GM18858 (cell line): ENCODE measurements around the gene EPM2A.
"Not testable (repeated sequence)": the region's sequence is repeated elsewhere in the genome, so short reads cannot be mapped to it uniquely, and the experiment has no call there.

ENCODE experiments used
- ATAC-seq: cut with Tn5 transposase; IDR thresholded peaks from one replicate; pipeline ENCODE4 v1.9.1; 2021; ENCODE audit not compliant: unreplicated experiment

Gene EPM2A

DNA sequence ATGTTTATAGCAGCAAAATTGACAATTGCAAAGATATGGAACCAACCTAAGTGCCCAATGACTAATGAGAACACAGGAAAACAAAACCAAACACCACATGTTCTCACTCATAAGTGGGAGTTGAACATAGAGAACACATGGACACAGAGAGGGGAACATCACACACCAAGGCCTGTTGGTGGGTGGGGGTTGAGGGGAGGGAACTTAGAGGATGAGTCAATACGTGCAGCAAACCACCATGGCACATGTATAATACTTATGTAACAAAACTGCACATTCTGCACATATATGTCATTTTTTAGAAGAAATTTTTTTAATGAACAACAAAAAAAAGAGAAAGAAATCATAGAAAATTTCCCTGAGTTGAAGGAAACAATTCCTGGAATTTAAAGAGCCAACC is 3.9 kb downstream of the EPM2A start:
- no peak for ATAC-seq

DNA sequence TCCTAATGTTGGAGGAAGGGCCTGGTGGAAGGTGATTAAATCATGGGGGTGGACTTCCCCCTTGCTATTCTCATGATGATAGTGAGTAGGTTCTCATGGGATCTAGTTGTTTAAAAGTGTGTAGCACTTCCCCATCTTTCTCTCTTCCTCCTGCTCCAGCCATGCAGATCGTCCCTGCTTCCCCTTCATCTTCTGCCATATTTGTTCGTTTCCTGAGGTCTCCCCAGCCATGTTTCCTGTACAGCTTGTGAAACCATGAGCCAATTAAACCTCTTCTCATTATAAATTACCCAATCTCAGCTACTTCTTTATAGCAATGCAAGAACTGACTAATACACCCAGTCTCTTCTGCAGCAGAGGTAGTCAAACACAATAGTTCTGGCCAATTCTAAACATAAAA is 5.4 kb downstream of the EPM2A start:
- no peak for ATAC-seq

GRCh38 chr6:145728444-145729385 is 6.6 kb downstream of the EPM2A start:
- ATAC-seq, result no peak

DNA sequence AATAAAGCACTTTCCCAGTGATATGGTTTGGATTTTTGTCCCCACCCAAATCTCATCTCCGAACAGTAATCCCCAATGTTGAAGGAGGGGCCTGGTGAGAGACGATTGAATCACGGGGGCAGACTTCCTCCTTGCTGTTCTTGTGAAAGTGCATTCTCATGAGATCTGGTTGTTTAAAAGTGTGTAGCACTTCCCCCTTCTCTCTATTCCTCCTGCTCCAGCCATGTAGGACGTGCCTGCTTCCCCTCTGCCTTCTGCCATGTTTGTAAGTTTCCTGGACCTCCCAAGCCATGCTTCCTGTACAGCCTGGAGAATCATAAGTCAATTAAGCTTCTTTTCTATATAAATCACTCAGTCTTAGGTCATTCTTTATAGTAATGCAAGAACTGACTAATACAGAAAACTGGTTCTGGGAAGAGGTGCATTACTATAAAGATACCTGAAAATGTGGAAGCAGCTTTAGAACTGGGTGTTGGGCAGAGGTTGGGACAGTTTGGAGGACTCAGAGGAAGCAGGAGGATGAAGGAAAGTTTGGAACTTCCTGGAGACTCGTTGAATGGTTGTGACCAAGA is 7.4 kb downstream of the EPM2A start:
- no peak for ATAC-seq

DNA sequence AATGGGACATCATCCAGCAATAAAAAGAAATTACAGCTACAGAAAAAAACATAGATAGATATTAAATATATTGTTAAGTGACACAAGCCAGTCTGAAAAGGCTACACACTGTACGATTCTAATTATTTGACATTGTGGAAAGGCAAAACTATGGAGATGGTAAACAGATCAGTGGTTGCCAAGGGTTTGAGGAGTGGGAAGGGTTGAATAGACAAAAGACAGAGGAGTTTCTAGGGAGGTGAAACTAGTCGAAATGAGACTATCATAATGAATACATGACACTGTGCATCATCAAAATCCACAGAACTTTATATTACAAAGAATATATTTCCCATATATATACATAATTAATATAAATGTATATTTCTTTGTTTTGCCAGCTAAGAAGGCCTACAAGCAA is 9.8 kb downstream of the EPM2A start:
- ATAC-seq, result no peak

GRCh38 chr6:145723646-145724045 is 11.7 kb downstream of the EPM2A start:
- no peak for ATAC-seq

DNA sequence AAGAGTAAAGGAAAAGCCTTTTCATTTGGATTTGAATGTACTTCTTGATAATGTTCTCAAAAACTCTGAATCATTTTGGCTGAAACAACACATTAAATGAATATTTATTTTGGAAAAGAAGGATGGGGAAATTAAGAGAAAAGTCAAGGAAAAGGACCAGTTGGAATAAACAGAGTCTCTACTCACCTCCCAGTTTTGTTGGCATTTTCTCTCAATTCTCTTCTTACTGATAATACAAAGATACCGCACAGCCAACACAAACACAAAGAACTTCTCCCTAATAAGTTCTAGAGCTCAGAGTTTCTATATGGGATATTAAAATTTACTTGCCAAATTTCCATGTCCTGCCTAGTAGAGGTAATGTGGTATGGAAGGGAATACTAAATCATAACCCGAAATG is 13.1 kb downstream of the EPM2A start:
- no peak for ATAC-seq

GRCh38 chr6:145721144-145721543 is 14.2 kb downstream of the EPM2A start:
- ATAC-seq, result no peak

DNA sequence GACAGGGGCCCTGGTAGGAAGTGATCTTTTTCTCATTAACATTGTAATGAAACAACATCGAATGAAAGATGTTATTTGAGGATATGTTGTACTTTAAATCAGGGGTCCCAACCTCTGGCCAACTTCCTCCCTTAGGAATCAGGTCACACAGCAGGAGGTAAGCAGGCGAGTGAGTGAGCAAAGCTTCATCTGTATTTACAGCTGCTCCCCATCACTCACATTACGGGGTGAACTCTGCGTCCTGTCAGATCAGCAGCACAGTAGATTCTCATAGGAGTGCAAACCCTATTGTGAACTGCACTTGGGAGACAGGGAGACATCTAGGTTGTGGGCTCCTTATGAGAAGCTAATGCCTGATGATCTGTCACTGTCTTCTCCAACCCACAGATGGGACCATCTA is 19.9 kb downstream of the EPM2A start:
- ATAC-seq, result no peak

DNA sequence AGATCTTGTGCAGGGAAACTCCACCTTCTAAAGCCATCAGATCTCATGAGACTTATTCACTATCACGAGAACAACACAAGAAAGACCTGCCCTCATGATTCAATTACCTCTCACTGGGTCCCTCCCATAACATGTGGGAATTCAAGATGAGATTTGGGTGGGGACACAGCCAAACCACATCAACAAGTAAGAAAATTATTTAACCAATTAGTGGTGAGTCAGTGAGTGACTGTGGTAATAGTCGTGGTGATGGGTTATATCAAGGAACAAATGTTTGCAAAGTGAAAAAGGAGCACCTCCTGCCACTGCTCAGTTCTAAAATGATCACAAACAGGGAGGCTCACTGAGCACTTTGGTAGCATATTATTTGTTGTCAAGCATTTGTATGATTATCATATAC is 20.6 kb downstream of the EPM2A start:
- no peak for ATAC-seq

GRCh38 chr6:145713773-145714172 is 21.5 kb downstream of the EPM2A start:
- ATAC-seq, result no peak

- no peak for ATAC-seq
Measured at GRCh38 chr6:145711372-145711771, 23.9 kb downstream of the EPM2A start.

DNA sequence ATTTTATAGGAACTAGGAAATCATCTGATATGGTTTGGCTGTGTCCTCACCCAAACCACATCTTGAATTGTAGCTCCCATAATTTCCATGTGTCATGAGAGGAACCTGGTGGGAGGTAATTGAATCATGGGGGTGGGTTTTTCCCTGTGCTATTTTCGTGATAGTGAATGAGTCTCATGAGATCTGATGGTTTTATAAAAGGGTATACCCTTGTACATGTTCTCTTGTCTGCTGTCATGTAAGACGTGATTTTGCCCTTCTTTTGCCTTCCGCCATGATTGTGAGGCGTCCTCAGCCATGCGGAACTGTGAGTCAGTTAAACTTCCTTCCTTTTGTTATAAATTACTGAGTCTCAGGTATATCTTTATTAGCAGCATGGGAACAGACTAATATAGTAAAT is 27.9 kb downstream of the EPM2A start:
- no peak for ATAC-seq

DNA sequence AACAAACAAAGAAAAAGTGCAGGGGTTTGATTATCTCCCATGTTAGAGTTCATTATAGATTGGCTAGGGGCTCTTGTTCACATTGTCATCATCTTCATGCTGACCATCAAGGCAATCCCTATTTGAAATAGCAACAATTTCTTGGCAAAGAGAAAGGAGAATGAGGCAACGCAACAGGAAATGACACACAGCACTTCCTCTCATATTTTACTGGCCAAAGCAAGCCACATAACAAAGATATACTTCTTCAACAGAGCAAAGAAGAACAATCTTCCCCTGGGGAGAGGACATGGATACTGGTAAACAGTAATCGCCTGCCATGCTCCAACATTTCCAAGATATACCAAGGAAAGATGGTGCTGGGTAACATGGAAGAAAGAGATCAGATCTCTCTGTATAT is 29.8 kb downstream of the EPM2A start:
- no peak for ATAC-seq

GRCh38 chr6:145704143-145704781 is 31.1 kb downstream of the EPM2A start:
- no peak for ATAC-seq

DNA sequence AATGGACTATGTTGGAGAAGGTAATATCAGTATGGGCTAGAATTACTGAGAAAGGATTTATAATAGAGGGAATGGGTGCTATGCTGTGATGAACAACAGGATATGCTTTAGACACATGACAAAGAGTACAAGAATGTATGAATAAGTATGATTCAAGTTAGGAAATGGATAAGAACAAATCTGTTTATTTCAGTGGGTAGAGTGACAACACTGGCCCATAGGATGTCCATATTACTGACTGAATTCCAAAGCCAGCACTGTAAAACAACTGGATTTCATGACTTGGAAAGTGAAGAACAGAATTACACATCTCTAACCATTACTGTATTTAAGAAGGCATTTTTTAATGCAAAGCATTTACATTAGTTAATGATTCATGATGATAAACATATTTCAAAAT is 35.9 kb downstream of the EPM2A start:
- ATAC-seq, result no peak

DNA sequence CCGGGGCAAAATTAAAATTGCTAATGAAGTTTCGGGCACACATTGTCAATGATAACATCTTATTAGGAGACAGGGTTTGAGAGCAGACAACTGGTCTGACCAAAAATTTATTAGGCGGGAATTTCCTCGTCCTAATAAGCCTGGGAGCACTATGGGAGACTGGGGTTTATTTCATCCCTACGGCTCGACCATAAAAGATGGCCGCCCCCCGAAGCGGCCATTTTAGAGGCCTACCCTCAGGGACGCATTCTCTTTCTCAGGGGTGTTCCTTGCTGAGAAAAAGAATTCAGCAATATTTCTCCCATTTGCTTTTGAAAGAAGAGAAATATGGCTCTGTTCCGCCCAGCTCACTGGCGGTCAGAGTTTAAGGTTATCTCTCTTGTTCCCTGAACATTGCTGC is 37.9 kb downstream of the EPM2A start:
- ATAC-seq, result not testable (repeated sequence)

DNA sequence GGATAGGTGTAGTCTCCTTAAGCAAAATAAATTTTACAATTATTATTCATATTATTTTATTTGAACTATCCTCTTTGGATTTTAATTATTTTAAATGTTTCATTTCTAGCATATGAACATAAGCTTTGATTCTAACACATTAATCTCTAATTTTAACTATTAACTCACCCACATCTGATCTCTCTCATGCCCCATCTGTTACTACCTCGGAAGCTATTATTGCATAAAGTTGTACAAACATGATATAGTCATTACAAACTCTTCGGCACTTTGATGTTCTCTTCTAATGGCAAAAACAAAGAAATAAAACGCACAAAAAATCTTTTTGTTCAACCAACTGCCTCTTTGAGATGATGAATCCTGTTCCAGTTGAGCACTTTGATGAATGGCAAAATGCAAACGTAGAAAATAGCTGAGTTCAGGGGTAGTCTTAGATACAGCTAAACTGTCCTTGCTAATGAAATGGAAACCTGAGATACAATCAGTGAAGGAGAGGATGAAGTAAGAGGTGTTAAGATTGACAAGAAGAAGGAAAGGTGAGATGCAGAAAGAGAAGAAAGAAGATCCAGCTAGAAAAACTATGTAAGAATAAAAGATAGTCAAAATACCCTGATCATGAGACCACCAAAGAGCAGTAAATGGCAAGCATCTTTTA is 41.1 kb downstream of the EPM2A start:
- ATAC-seq, result no peak

GRCh38 chr6:145690969-145691368 is 44.4 kb downstream of the EPM2A start:
- ATAC-seq, result no peak

DNA sequence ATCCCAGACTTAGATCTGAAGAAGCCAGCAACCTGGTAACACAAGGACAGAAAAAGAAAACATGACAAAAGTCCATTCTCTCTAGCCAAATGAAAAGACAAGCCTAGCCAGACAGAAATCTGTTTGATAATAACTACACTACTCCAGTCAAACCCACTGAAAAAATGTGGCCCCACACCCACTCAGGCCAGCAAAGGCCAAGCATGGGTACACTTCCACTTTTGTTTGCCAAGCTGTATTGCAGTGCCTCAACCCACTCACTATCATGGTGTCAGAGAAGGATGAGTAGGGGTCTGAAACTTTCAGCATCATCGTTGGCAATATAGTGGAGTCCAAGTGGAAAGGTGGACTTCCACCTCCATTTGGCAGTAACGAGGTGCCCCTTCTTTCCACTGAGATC is 45.8 kb downstream of the EPM2A start:
- ATAC-seq, result no peak

GRCh38 chr6:145688493-145688905 is 46.8 kb downstream of the EPM2A start:
- no peak for ATAC-seq

DNA sequence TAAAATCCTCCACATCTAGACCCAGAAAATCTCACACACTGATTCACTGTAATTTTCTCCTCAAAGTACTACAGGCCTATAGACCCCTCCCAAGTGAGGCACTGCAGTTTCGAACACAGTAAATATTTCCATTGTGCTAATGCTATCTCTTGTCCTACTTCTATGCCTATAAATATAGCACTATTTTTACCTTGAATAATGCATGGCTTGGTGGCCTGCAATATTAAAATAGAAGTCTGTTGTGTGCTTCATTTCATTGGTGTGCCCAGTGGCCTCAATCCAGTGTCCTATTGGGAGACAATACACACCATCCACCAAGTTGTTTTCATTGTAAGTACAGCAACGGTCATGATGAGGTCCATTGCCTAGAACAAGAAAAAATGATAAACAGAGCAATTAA is 49.4 kb downstream of the EPM2A start:
- no peak for ATAC-seq
